ENCODE results near the gene LRP1B.

The LRP1B gene

DNA sequence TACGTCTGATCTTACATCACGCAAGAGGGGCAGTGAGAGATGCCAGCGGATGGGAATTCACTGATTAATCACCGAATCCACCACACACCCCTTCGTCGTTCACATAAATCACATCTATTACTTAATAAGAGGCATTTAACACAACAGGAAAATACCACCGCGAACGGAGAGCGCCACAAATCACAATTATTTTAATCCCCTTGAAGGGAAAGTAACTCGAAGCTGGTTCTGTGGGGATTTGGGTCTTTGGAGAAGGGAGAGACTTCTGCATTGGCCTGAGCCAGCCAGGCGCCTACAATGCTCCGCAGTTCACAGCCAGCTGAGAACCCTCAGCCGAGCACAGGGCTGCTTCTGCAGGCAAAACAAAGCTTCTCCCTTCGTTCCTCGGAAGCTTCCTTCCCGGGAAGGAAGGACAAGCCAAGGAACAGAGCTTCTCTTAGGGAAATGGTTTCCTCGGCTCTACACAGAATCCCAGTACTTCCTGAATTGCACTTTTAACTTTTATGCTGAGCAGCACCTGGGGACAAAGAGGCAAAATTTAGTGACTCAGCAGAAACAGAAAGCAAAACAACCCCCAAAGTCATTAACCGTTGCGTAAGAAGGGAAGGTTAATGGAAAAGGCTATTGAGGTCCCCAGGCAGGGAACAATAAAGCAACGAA lies at the start of gene LRP1B:
TSS of gene LRP1B (minus strand) at position 7 of the 660 bp plus-strand sequence. CDS start 287 bp downstream, outside the sequence.
- no peak for DNase-seq (ENCODE audit: low read depth in 2 of 2)

DNA sequence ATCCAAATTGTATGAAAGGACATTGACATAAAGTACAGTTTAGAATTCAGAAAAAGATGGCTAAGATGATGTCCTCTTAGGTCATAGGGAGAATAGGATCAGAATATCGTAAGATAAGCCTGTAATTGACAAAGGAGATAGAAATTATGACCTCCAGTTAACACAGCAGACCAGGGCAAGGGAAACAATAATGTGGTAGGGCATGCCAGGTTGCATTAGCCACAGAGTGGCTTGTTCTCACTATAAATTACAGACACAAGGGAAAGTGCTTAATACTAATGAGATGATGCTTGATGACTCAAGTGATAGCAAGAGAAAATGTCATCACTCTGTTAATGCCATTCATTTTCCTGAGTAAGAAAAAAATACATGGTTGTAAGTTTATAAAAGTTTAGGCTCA lies 48.9 kb upstream of the LRP1B start:
- DNase-seq (ENCODE audit: low read depth in 2 of 2) = no peak

DNA sequence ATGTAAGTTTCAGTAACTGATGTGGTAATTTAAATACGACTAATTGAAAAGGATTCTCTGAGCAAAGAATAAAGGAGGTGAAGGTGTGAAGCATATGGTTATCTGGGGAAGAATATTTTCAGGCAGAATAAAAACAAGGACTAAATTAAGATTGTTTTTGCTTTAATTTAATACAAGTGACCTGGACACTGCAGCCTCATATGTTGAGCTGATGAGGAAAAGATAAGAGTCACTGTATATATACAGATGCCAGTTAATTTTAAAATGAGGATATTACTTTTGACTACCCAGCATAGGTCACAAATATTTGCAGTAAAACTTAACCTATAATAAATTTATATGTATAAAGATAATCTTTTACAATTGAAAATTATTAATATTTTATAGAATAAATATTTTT lies 47.8 kb upstream of the LRP1B start:
- DNase-seq (ENCODE audit: low read depth in 2 of 2) = no peak

DNA sequence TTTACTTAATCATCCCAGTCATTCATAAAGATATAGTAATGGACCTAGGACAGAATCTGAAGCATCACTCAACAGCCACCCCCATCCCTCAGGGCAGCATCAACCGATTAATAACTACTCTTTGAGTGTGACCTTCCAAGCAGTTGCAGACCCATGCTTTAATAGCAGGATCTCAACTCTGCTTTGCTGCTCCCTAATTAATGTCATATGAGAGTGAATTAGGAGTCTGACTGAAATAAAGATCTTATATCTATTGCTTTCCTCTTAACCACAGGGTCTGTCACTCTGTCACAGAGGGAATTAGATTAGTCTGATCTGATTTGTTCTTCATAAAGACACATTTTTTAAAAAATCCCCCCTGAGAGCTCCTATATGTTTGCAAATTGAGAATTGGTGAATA lies 46.1 kb upstream of the LRP1B start:
- DNase-seq (ENCODE audit: low read depth in 2 of 2) = no peak

DNA sequence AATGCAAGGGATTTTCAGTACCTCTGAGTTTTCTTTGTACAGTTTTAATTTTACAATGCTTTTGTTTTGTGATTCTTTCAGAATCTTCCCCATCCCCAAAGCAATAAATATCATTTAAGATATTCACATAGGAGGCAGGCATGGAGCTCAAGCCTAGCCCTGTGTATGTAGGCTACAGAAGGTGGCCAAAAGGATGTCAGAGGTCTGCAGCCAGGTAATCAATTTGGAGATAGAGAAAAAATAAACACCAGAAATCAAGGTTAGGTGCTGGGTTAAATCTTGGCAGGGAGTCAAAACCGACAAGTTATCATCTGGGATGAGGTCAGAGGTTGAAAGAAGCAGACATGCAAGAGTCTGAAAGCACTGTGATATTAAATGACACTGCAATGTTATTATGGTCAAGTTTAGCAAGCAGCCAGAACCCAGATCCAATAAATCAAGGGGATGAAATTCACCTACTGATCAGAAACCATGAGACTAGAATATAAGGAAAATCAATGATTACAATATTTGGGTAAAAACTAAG lies 45.1 kb upstream of the LRP1B start:
- no peak for DNase-seq (ENCODE audit: low read depth in 2 of 2)

DNA sequence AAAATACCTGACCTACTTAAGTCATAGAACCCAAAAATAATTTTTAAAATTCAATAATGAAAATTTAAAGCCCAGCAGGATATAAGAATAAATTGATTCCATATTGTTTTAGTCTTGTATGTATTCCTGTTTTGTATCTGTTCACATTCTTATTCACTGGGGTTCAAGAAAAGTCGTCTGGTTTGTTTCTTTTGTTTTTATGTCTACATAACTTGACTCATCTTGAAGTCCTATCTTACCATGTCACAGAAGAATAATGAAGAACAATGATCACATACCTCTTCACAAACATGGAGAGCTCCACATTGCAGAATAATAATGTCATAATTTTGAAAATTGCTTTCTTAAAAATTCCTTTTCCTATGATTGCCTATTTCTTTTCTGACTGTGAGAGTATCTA lies 43.4 kb upstream of the LRP1B start:
- no peak for DNase-seq (ENCODE audit: low read depth in 2 of 2)

DNA sequence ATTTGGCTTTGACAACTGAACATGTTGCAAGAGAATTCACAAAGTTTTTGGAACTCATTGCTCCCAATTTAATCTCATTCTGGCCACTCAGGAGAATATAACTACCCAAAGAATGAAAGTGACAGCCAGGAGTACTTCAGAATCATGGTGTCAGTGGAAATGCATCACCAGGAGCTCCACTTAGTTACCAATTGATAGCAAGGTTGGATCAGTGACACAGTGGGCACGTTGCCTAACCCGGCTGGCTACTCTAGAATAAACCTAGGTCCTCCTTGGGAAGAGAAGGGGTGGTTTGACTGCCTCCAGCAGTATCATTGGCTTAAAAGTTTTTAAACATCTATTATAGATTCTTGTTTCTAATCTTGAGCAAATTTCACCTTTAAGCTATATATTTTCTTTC lies 40.0 kb upstream of the LRP1B start:
- no peak for DNase-seq (ENCODE audit: low read depth in 2 of 2)

DNA sequence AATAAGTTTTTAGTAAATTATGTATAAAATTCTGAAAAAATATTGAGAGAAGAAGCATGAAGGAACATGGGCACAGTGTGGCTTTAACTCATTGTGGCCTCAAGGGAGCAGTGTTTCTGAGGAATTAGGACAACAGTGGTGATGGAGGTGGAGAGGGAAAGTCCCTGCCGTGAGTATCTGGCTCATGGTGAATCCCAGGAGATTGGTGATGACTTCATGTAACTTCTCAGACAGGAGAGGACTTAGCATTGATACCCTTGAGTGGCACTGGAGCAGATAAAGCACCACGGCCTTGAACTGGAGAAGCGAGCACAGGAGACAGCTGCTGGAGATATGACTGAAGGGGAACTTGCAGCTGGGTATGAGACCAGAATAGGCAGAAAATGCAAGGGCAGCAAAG lies 35.0 kb upstream of the LRP1B start:
- DNase-seq (ENCODE audit: low read depth in 2 of 2) = no peak

DNA sequence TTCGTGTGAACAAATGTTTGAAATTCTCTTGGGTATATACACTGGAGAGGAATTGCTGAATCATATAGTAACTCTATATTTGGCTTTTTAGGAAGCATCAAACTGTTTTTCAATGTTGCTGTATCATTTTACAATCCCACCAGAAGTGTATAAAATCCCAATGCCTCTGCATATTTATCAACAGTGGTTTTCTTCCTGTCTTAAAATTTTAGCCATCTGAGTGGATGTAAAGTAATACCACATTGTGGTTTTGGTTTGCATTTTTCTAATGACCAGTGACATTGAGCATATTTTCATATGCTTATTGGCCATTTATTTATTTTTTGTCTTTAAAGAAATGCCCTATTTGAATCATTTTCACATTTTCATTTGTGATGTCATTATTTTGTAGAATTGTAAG lies 22.8 kb upstream of the LRP1B start:
- no peak for DNase-seq (ENCODE audit: low read depth in 2 of 2)

DNA sequence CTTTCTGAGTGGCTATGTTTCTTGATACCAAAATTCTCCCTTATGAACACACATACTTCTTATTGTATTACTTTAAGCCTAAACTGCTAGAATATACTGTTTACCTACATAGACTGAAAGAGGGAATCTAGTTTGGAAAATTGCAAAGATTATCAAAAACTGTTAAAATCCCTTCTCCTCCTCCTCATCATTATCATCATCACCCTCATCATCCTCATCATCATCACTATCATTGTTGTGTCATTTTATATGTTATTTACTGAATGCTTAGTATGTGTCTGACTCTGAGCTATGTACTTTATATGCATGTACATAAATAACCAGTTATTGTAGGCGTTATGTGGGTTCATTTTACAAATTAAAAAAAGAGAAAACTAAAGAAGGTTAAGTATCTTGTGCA lies 19.6 kb upstream of the LRP1B start:
- no peak for DNase-seq (ENCODE audit: low read depth in 2 of 2)

DNA sequence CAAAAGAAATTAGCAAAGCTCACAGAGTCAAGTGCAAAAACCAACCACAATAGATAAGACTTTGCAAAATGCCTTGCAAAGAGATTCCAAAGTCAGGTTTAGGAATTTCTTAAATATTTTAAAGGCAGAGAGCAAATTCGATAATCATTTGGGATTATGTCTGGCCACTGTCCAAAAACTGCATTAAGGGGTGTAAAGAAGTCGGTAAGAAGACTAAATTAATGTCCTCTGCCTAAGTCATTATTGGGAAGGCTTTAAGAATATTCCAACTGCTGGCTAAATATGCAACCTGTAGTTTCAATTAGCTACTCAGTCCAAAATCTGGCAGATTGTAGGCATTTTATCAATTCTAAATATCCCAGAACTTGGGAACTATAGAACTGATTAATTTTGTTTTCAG lies 13.7 kb upstream of the LRP1B start:
- no peak for DNase-seq (ENCODE audit: low read depth in 2 of 2)

DNA sequence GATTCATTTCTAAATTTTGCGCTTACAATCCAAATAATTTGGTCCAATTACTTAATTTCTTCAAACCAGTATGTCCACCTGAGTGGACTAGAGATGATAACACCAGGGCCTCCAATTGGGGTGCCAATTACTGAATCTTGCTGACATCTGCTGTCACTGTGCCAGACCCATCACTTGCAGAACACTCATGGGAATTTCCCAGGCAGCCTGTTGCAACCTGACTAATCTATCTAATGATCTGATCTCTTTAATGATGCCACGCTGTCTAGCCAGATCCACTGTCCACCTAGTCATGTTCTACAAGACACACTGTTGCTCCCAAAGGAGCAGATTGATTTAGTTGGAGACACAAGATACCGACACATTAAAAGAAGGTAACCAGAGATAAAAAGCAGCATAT lies 11.8 kb upstream of the LRP1B start:
- no peak for DNase-seq (ENCODE audit: low read depth in 2 of 2)

DNA sequence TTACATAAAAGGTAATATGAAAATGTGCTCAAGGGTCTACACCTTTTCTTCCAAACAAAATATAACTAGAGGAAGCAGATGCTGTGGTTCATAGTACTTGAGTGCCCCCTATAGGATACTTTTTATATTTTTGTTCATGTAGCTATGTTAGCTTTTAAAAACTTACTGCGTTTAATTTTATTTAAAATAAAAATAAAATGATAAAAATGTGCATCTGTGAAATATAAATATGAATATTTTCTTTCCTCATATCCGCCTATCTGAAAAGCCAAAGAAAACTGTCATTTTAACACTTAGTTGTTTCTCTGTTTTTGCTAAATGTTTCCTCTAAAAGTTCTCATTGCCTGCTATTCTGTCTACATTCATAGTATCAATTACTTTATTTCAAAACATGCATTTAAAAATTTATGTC lies 9.6 kb upstream of the LRP1B start:
- no peak for DNase-seq (ENCODE audit: low read depth in 2 of 2)

DNA sequence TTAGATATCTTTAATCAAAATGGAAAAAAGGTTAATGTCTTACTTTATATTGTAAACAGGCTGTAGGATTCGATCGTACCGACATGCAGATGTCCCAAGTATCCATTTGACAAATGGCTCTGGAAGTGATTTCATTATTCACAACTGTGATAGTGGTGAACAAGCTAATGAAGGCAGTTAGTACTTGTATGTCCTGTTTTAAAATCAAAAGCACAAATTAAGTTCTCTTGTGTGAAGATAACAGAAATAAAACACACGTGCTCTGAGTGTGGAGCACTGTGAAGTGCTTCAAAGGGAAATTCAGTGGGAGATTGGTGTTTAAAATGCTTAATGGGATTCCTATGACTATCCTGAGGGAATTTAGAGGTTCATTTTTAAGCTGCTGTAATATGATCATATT lies 8.6 kb upstream of the LRP1B start:
- no peak for DNase-seq (ENCODE audit: low read depth in 2 of 2)

DNA sequence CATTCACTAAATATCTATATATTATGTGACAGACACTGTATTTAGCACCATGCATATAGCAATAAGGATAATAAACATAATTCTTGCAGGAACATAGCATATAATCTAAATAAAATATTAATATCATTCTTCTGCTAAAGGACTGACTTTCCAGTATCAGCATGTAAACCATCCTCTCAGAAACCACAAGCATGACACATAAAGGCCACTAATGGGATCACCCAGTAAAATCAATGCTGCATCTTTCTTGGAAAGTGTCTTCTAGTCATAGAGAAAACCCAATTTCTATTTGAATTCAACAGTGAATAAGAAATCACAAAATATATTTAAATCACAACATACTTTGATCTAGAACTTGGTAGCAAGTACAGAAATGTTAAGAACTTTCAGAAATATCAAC lies 5.8 kb upstream of the LRP1B start:
- no peak for DNase-seq (ENCODE audit: low read depth in 2 of 2)

DNA sequence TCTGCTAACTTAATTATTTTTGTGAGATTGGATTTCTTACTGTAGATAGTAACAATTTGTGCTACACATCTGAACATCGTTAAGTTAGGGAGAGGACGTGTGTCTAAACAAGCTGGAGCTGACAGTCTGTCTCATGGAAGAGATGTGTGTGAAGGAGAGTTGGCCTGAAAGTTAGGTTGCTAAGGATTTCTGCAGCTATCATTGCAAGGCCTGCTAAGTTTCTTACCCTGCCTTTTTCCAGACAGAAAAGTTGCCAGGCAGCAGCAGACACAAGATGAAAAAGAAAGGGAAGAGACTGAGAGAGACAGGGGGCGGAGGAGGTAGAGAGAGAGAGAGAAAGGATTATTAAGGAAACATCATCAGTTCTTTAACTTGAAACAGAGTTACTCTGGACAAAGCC lies 4.1 kb upstream of the LRP1B start:
- no peak for DNase-seq (ENCODE audit: low read depth in 2 of 2)

DNA sequence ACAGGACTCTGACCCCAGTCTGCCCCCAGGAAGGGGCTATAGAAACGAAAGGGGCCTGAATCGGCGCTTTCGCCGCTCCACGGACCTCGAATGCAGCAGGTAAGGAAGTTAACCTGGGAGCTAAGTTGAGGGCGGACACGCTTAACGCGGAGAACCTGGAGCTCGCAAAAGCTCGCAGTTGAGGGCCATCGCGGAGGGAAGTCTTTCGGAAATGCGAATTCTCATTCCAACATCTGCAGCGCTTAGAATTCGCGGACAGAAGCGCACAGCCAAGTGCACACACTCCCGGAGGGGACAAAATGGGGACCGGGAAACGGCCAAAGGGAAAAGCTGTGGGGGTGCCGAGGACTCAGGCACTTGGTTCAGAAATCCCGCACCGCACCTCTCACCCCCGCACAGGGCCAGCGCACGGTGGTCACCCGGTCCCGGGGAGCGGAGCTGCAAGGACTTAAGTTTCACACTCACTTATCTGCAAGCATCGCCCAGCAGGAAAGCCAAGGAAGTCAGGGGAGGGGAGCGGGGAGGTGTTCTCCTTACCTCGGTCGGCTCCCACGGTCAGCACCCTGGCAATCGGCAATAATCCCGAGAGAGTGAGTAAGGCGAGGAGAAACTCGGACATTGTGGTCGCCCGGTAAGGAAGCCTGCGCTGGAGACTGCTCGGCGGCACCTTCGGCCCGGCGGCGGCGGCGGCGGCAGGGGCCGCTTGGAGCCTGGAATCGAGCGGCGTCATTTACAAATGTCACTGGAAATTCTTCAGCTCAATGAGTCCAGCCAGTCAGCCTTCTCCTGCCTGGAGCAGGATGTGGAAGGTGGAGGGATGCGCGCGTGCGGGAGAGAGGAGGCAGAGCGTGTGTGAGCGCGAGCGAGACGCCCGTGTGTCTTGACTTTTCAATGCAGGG lies 456 bp downstream of the LRP1B start:
- no peak for DNase-seq (ENCODE audit: low read depth in 2 of 2)

DNA sequence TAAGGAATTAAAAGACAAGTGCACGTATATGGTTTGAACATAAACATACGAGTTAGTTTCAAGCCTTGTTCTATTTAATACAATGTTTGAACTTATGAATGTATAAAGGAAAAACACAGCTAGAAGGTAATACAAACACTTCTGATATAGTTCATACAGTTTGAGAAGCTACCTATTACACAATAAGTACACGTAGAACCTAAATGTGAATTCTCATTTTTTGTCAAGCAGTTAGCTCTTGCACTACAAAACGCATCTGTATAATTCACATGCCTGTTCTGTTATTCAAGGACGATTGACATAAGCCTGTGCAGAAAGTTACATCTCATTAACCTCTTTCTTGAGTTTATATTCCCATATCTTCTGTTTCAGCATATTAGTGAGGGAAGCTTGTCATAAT lies 2.7 kb downstream of the LRP1B start:
- no peak for DNase-seq (ENCODE audit: low read depth in 2 of 2)

DNA sequence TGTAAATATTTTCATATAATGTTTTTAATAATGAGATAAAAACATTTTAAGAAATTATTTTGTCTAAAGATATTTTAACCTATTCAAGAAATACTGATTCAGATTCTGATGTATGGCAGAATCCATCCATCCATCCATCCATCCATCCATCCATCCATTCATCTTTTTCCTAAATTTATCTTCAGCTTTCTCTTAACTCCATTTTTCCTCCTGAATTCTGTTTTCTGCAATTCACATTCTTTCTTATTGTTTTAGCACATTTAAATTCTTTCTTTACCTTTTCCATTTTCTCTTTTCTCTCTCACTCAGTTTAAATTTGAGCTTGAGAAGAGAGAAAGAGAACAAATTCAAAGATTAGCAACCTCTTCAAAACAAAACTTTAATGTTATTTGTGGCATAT lies 3.6 kb downstream of the LRP1B start:
- DNase-seq (ENCODE audit: low read depth in 2 of 2) = no peak

DNA sequence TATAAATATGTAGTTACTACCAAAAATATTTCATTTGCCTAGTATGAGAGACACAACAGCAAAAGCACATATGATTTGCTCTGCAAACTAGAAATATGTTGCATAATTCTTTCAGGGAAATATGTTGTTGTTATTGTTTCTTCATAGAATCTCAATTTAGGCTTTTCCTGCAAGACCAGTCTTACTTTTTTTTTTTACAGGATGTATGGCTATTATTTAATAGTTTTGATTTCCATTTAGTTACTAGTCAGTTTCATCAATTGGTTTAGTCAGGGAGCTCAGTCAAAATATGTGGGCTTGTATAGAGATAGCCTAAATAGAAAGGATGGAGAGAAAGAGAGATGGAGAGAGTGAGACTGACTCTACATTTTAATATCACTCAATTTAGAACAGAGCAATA lies 6.1 kb downstream of the LRP1B start:
- DNase-seq (ENCODE audit: low read depth in 2 of 2) = no peak

DNA sequence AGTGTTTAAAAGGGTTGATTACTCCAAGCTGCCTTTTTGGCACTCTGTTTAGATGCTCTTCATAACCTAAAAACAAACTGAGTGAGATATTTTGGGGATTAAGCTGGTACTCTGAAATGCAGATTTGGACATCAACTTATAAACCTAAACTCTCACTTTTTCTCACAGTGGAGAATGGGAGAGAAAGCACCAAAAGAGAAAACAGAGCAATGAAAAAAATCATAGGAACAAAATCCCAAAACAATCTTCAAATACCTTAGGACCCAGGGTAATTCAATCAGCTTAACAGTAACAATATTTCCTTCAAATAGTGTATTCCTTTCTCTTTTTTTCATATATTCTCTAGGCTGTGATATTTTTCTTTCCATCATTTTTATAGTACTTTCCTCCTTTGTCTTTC lies 11.5 kb downstream of the LRP1B start:
- no peak for DNase-seq (ENCODE audit: low read depth in 2 of 2)

DNA sequence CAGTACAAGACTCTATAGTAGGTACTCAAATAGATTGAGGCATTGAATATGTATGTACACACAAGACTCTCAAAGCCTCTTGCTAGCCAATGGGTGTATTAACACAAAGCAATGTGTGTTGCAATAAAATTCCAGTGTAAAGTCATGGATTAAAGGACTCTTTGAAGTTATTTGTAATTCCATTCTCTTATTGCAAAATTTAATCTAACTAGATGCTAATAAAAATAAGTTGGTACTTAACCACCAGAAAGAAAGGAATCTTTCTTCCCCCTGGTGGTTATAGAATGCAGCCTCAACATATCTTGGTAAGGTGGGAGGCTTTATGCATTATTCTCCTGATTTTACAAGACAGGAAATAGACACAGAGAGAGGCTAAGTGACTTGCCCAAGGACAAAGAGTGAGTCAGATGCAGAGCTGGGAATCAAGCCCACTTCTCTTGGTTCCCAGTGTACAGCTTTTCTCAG lies 18.0 kb downstream of the LRP1B start:
- no peak for DNase-seq (ENCODE audit: low read depth in 2 of 2)

DNA sequence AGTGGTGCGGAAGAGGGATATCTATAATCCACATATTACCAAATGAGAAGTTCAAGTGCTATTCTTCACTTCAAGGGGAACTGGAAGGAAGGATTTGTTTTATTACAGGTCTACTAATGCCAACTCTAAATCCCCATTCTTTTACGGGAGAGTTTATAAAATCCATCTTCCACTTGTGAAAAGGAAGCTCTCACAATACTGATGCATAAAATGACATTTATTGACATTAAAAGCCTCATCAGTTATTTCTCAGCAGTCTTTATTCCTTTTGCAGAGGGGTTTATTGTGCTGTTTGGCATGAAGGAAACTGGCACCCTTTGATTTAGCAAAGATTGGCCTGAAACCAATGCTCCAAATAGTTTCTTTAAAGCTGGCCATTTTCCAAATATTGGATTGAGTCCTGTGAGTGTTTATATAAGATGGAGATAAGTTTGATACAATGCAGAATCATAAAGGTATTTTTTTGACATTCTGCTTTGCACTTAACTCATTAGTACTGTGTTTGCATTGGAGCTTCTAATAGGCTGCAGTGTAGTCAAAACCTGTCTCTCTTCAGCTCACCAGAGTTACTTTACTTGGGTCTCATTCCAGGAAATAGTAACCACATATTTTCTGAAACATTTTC lies 26.6 kb downstream of the LRP1B start:
- no peak for DNase-seq (ENCODE audit: low read depth in 2 of 2)
